Sigmoid colon (tissue), 4 donors: ENCODE measurements around the gene F13B.

ENCODE experiments used
- CTCF ChIP-seq, 4 experiments: fragments of 450-650 bp in 3 of 4; fragments of 200-600 bp in 1 of 4; IDR thresholded peaks; one replicate each; pipeline ENCODE4 v1.5.1; 2016 to 2019; ENCODE audit warnings: antibody characterized with exemption in 4 of 4, mild to moderate bottlenecking in 3 of 4, moderate library complexity in 2 of 4
- POLR2A ChIP-seq, 2 donors: fragments of 450-650 bp; IDR thresholded peaks; one replicate each; pipeline ENCODE4 v1.6.1; 2016; ENCODE audit warnings: antibody characterized with exemption in 2 of 2, mild to moderate bottlenecking in 2 of 2, moderate library complexity in 2 of 2
- POLR2AphosphoS5 ChIP-seq, 4 donors: sonication (generic); formaldehyde crosslinking; IDR thresholded peaks; one replicate each; pipeline ENCODE4 v1.6.1; 2017; ENCODE audit warnings: antibody characterized with exemption in 4 of 4

- TF ChIP-seq CTCF (IDR thresholded peaks at IDR 0.05) (no peak), POLR2A (IDR thresholded peaks at IDR 0.05) (no peak), POLR2AphosphoS5 (IDR thresholded peaks at IDR 0.05) (no peak)
Observed at GRCh38 chr1:197092491-197093023, 25.5 kb upstream of the F13B start.
